Skeletal muscle tissue (tissue), 4 donors: ENCODE measurements around the gene LIN7C. TPM values are rescaled to one million over a fixed set of nuclear protein-coding genes. Genes with fewer than 3 reads are reported as not detected.
A peak's percentile ranks its signal among the peaks of the same experiment; 100 is the strongest.

ENCODE experiments used
- H3K27ac ChIP-seq: one replicate; pipeline ENCODE4 v1.7.0; 2013; ENCODE audit warnings: mild to moderate bottlenecking, low read depth, low read length, inconsistent platforms
- H3K27me3 ChIP-seq, 3 donors: one replicate each; pipeline ENCODE4 v1.7.0; 2013; ENCODE audit warnings: low read length in 3 of 3; ENCODE audit not compliant: control insufficient read depth in 3 of 3, insufficient read depth in 3 of 3
- H3K36me3 ChIP-seq, 3 donors: one replicate each; pipeline ENCODE4 v1.7.0; 2013; ENCODE audit warnings: low read length in 3 of 3; ENCODE audit not compliant: control insufficient read depth in 3 of 3, insufficient read depth in 3 of 3
- H3K4me1 ChIP-seq, 3 donors: one replicate each; pipeline ENCODE4 v1.7.0; 2013; ENCODE audit warnings: low read length in 3 of 3, mild to moderate bottlenecking in 3 of 3; ENCODE audit not compliant: control insufficient read depth in 3 of 3, insufficient read depth in 3 of 3
- H3K4me3 ChIP-seq, 3 donors: one replicate each; pipeline ENCODE4 v1.7.0; 2013; ENCODE audit warnings: low read length in 3 of 3
- H3K9ac ChIP-seq, 3 donors: one replicate each; pipeline ENCODE4 v1.7.0; 2013; ENCODE audit warnings: low read length in 3 of 3, mild to moderate bottlenecking in 3 of 3, moderate library complexity in 2 of 3, low read depth in 1 of 3
- H3K9me3 ChIP-seq, 3 donors: one replicate each; pipeline ENCODE4 v1.7.0; 2013; ENCODE audit warnings: low read length in 3 of 3; ENCODE audit not compliant: control insufficient read depth in 3 of 3
- total RNA-seq: library from RNA; depleted of rRNA; stranded (reverse); fragments of >200 nt; gene quantifications from one replicate; pipeline ENCODE4 v1.2.3, GENCODE V29; 2014
- donor health status: Osteomylitis.

LIN7C gene
- total RNA-seq, 1 donor from 2014 or later, result 29.7 TPM

DNA sequence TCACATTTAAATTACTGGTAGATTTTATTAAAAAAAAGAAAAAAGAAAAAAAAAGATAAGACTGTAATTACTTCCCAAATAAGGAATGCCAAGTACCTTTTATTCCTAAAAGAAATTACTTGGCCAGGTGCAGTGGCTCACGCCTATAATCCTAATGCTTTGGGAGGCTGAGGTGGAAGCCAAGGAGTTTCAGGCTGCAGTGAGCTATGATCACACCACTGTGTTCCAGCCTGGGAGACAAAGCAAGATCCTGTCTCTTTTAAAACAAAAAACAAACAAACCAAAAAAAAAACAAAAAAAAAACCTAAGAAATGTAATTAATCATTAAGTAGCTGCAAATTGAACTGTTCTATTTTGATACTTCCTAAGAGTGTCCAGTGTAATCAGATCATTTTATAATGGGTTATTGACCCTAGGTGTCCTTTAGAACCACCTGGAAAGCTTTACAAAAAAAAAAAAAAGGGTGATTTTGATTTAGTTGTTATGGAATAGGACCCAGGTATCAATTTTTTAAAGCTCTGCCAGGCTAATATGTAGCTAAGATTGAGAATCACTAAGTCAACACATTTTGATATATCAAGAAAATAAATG, 10.8 kb downstream of the LIN7C start:
- Histone ChIP-seq H3K27ac (no peak overlapping the region), H3K9ac (no peak overlapping the region), H3K9me3 (no peaks in the 10 kb centered on the region), H3K36me3 (peaks cover 13 to 35% (median 34%) of the 10 kb centered on the region in 3 donors), H3K4me3 (no peak overlapping the region), H3K4me1 (peaks cover 0 to 14% (median 3%) of the 10 kb centered on the region in 3 donors), H3K27me3 (no peaks in the 10 kb centered on the region)

GRCh38 chr11:27489092-27489491, 17.5 kb downstream of the LIN7C start:
- H3K27ac ChIP-seq, result no peak overlapping the region
- H3K36me3 ChIP-seq, result peaks cover 16 to 22% (median 20%) of the 10 kb centered on the region in 3 donors
- H3K9ac ChIP-seq, result no peak overlapping the region
- no peaks in the 10 kb centered on the region for H3K4me1 ChIP-seq
- no peak overlapping the region for H3K4me3 ChIP-seq
- no peaks in the 10 kb centered on the region for H3K9me3 ChIP-seq
- no peaks in the 10 kb centered on the region for H3K27me3 ChIP-seq

DNA sequence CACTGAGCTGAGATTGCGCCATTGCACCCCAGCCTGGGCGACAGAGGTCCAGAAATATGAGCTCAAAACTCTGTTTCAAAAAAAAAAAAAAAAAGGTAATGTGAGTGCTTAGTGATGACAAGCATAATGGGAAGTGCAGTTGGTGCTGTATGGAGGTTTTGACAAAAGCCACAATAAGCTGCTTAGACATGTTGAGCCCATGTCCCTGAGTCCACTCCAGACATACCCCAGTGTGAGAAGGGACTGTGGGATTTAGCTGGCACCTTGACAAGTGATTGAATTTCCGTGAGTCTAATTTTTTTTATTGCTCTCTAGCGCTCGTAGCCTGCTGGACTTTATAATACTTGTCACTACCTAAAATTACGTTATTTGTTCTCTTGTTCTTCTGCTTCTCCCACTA, 18.9 kb downstream of the LIN7C start:
- H3K9me3 ChIP-seq, result no peaks in the 10 kb centered on the region
- H3K4me3 ChIP-seq, result no peak overlapping the region
- no peaks in the 10 kb centered on the region for H3K27me3 ChIP-seq
- no peak overlapping the region for H3K27ac ChIP-seq
- no peak overlapping the region for H3K9ac ChIP-seq
- H3K36me3 ChIP-seq, result peaks cover 16 to 21% (median 18%) of the 10 kb centered on the region in 3 donors
- H3K4me1 ChIP-seq, result no peaks in the 10 kb centered on the region

- peaks cover 8 to 11% (median 9%) of the 10 kb centered on the region in 3 donors for H3K36me3 ChIP-seq
- H3K9me3 ChIP-seq, result no peaks in the 10 kb centered on the region
- H3K27ac ChIP-seq, result no peak overlapping the region
- no peak overlapping the region for H3K4me3 ChIP-seq
- H3K27me3 ChIP-seq, result no peaks in the 10 kb centered on the region
- peak overlapping the region in 1 of 3 donors; percentile 41 for H3K9ac ChIP-seq
- no peaks in the 10 kb centered on the region for H3K4me1 ChIP-seq
These were observed 20.4 kb downstream of the LIN7C start for GRCh38 chr11:27485930-27486773.

DNA sequence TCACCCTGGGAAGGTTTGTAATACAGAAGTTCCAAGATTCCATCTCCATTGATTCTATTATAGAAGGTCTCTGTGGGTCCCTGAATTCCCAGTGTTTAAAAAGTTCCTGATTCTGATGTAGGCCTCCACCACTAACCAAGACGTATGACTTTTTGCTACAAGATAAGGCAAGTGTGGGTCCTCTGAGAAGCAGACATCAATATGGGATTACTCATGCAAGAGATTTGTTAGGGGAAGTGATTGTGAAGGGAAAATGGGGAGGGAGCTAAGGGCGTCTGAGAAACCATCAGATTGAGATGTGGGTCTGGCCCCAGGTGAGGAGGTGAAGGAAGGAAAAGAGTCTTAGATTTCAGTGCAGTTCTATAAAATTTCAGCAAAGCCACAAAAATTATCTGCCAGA, 23.8 kb downstream of the LIN7C start:
- H3K9ac ChIP-seq, result no peak overlapping the region
- no peaks in the 10 kb centered on the region for H3K27me3 ChIP-seq
- H3K9me3 ChIP-seq, result no peaks in the 10 kb centered on the region
- H3K36me3 ChIP-seq, result no peaks in the 10 kb centered on the region
- no peak overlapping the region for H3K27ac ChIP-seq
- no peak overlapping the region for H3K4me3 ChIP-seq
- H3K4me1 ChIP-seq, result no peaks in the 10 kb centered on the region

DNA sequence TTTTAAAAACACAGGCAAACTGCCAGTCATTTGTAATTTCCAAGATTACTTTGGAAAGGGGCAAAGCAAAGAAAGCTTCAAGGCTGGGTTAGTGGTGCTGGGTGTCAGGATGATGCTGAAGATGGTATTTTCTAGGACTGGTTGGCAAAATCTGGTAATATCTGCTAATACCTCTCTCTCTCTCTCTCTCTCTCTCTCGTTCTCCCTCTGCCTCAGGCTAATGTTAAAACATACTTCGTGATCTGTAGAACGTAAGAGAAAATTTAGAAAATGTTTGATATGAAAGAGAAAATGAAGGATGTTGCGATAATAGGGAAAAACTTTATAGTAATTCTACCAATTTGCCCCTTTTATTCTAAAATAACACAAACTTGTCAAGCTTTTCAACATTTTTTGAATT, 24.6 kb downstream of the LIN7C start:
- Histone ChIP-seq H3K9me3 (no peaks in the 10 kb centered on the region), H3K36me3 (no peaks in the 10 kb centered on the region), H3K4me1 (no peaks in the 10 kb centered on the region), H3K27me3 (no peaks in the 10 kb centered on the region), H3K4me3 (no peak overlapping the region), H3K27ac (no peak overlapping the region), H3K9ac (no peak overlapping the region)

- H3K9ac ChIP-seq, result no peak overlapping the region
- H3K27ac ChIP-seq, result no peak overlapping the region
- no peaks in the 10 kb centered on the region for H3K9me3 ChIP-seq
- no peaks in the 10 kb centered on the region for H3K4me1 ChIP-seq
- no peaks in the 10 kb centered on the region for H3K36me3 ChIP-seq
- no peak overlapping the region for H3K4me3 ChIP-seq
- no peaks in the 10 kb centered on the region for H3K27me3 ChIP-seq
These were observed 28.7 kb downstream of the LIN7C start for GRCh38 chr11:27477831-27478230.

- Histone ChIP-seq H3K4me1 (no peaks in the 10 kb centered on the region), H3K9ac (no peak overlapping the region), H3K4me3 (no peak overlapping the region), H3K9me3 (no peaks in the 10 kb centered on the region), H3K27ac (no peak overlapping the region), H3K36me3 (no peaks in the 10 kb centered on the region), H3K27me3 (no peaks in the 10 kb centered on the region)
These were observed 29.3 kb downstream of the LIN7C start for GRCh38 chr11:27477243-27477642.

DNA sequence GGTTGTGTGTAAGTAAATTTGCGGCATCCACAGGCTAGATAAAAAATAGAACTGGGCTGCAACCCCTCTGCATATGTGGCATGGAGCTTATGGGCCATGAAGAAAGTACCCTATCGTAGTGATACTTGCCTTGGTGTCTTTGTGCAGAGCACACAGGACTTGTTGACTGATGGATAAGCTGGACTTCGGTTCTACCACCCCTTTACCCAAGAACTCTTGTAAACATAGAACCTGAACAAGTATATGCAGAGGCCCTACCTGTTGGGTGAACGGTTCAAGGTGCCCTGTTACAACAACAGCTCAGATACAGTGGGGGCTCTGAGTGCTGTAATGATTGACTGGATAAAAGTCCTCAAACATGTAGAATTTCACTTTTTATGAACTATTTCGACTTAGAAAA, 30.9 kb downstream of the LIN7C start:
- Histone ChIP-seq H3K36me3 (no peaks in the 10 kb centered on the region), H3K4me1 (peaks cover 9 to 11% (median 9%) of the 10 kb centered on the region in 3 donors), H3K9me3 (no peaks in the 10 kb centered on the region), H3K9ac (no peak overlapping the region), H3K27me3 (no peaks in the 10 kb centered on the region), H3K27ac (no peak overlapping the region), H3K4me3 (no peak overlapping the region)

- peaks cover 9 to 15% (median 10%) of the 10 kb centered on the region in 3 donors for H3K4me1 ChIP-seq
- H3K9me3 ChIP-seq, result no peaks in the 10 kb centered on the region
- H3K9ac ChIP-seq, result peak overlapping the region in 1 of 3 donors; percentile 23
- no peaks in the 10 kb centered on the region for H3K27me3 ChIP-seq
- H3K4me3 ChIP-seq, result peak overlapping the region; percentile 58 to 81 (median 81)
- no peak overlapping the region for H3K27ac ChIP-seq
- H3K36me3 ChIP-seq, result no peaks in the 10 kb centered on the region
These were observed 33.6 kb downstream of the LIN7C start for GRCh38 chr11:27473017-27473406.
